Caco-2 (cell line): ENCODE results near the gene GTF2B. TPM values are rescaled to one million over a fixed set of nuclear protein-coding genes. Genes with fewer than 3 reads are reported as not detected.

Source experiments
- BruUV-seq: library from RNA; stranded (reverse); fragments of 400-500 nt; replicated peaks from 2 replicates; lab custom pipeline; 2021; lab: Mats Ljungman, UMichigan
- CTCF ChIA-PET: fragments of 300-600 bp; sonication (Branson Sonifier 250); formaldehyde crosslinking; loops from one replicate; lab custom pipeline; 2022; ENCODE audit warnings: antibody characterized with exemption; lab: Charles Lee
- POLR2A ChIA-PET: fragments of 300-600 bp; sonication (Branson Sonifier 250); formaldehyde crosslinking; loops from one replicate; lab custom pipeline; 2022; ENCODE audit warnings: antibody characterized with exemption; lab: Charles Lee
- DNase-seq, 2 experiments: peaks; one replicate each; pipeline versions ENCODE4 v3.0.0 to v3.0.0-alpha.2; 2020 to 2022
- H3K27me3 ChIP-seq: replicated peaks from 2 replicates; pipeline ENCODE4 v1.6.0; 2011; ENCODE audit warnings: low read length; ENCODE audit not compliant: control insufficient read depth, insufficient read depth
- H3K36me3 ChIP-seq: 2 replicates; pipeline ENCODE4 v1.5.1; 2011; ENCODE audit warnings: low read length; ENCODE audit not compliant: control insufficient read depth, insufficient read depth
- H3K4me1 ChIP-seq: fragments of 250-450 bp; sonication (Bioruptor Pico); 2 replicates; pipeline ENCODE4 v1.5.1; 2020; ENCODE audit warnings: mild to moderate bottlenecking
- H3K4me3 ChIP-seq: 2 replicates; pipeline ENCODE4 v1.5.1; 2011; ENCODE audit warnings: low read depth, mild to moderate bottlenecking, control low read depth, low read length
- H3K9me3 ChIP-seq: fragments of 250-450 bp; sonication (Bioruptor Pico); 2 replicates; pipeline ENCODE4 v1.5.1; 2020; ENCODE audit warnings: mild to moderate bottlenecking, moderate library complexity
- H3K27ac Mint-ChIP-seq: one replicate; pipeline ENCODE4 v1.8.0; 2022; ENCODE audit warnings: mixed read lengths; ENCODE audit not compliant: unreplicated experiment
- H3K27me3 Mint-ChIP-seq: one replicate; pipeline ENCODE4 v1.8.0; 2022; ENCODE audit warnings: mixed read lengths; ENCODE audit not compliant: insufficient read depth, unreplicated experiment
- H3K36me3 Mint-ChIP-seq: one replicate; pipeline ENCODE4 v1.8.0; 2022; ENCODE audit warnings: mild to moderate bottlenecking, mixed read lengths; ENCODE audit not compliant: insufficient read depth, unreplicated experiment
- H3K4me1 Mint-ChIP-seq: one replicate; pipeline ENCODE4 v1.8.0; 2022; ENCODE audit warnings: low read depth, mixed read lengths; ENCODE audit not compliant: unreplicated experiment
- H3K4me3 Mint-ChIP-seq: one replicate; pipeline ENCODE4 v1.8.0; 2022; ENCODE audit warnings: mild to moderate bottlenecking, moderate library complexity, mixed read lengths; ENCODE audit not compliant: unreplicated experiment
- H3K9me3 Mint-ChIP-seq: one replicate; pipeline ENCODE4 v1.8.0; 2022; ENCODE audit warnings: mixed read lengths; ENCODE audit not compliant: unreplicated experiment
- CTCF ChIP-seq, 2 experiments: fragments of 200-600 bp in 1 of 2; IDR thresholded peaks; 1 replicate in 1 of 2; 2 replicates in 1 of 2; pipeline versions ENCODE4 v1.5.1 to v1.8.0; 2011 to 2022; ENCODE audit warnings: antibody characterized with exemption in 1 of 2, control low read depth in 1 of 2, inconsistent platforms in 1 of 2, low read depth in 1 of 2, low read length in 1 of 2, mild to moderate bottlenecking in 1 of 2, moderate library complexity in 1 of 2; ENCODE audit not compliant: insufficient read depth in 1 of 2, severe bottlenecking in 1 of 2, unreplicated experiment in 1 of 2
- intact Hi-C: fragments of 100-400 bp; cut with micrococcal nuclease; formaldehyde crosslinking; loops from one replicate; pipeline ENCODE4 v1.10.0; 2022; ENCODE audit not compliant: unreplicated experiment
- total RNA-seq: library from RNA; stranded (reverse); gene quantifications from 2 replicates; pipeline ENCODE4 v1.2.3, GENCODE V29; 2022

GTF2B gene
- total RNA-seq, 1 experiment from 2014 or later, result 15.5 TPM

- Mint-ChIP-seq H3K27me3 (no peaks in the 10 kb centered on the region), H3K4me3 (no peak overlapping the region), H3K4me1 (no peaks in the 10 kb centered on the region), H3K27ac (no peak overlapping the region), H3K9me3 (no peaks in the 10 kb centered on the region), H3K36me3 (peaks cover 6% of the 10 kb centered on the region)
- no peaks in the 10 kb centered on the region for H3K27me3 ChIP-seq
- intact Hi-C loops, result no loop called here
- ChIA-PET POLR2A (no interaction called here), CTCF (no interaction called here)
- TF ChIP-seq CTCF (IDR thresholded peaks at IDR 0.05; ENCODE audit: insufficient read depth in 1 of 2, low read depth in 1 of 2, low read length in 1 of 2, severe bottlenecking in 1 of 2, unreplicated experiment in 1 of 2), result no peak
- no peak for DNase-seq
- H3K4me1 ChIP-seq, result no peaks in the 10 kb centered on the region
- BruUV-seq, result no TSS peak
- no peaks in the 10 kb centered on the region for H3K9me3 ChIP-seq
- H3K36me3 ChIP-seq, result no peaks in the 10 kb centered on the region
- H3K4me3 ChIP-seq, result no peak overlapping the region
Observed at GRCh38 chr1:88923224-88923623, 31.9 kb upstream of the GTF2B start.

GRCh38 chr1:88922214-88922613 lies 30.8 kb upstream of the GTF2B start:
- Mint-ChIP-seq H3K27me3 (no peaks in the 10 kb centered on the region), H3K36me3 (peaks cover 6% of the 10 kb centered on the region), H3K4me3 (no peak overlapping the region), H3K9me3 (no peaks in the 10 kb centered on the region), H3K4me1 (no peaks in the 10 kb centered on the region), H3K27ac (no peak overlapping the region)
- intact Hi-C loops, result no loop called here
- Histone ChIP-seq H3K27me3 (no peaks in the 10 kb centered on the region), H3K4me1 (no peaks in the 10 kb centered on the region), H3K4me3 (no peak overlapping the region), H3K36me3 (no peaks in the 10 kb centered on the region), H3K9me3 (no peaks in the 10 kb centered on the region)
- TF ChIP-seq CTCF (IDR thresholded peaks at IDR 0.05; ENCODE audit: insufficient read depth in 1 of 2, low read depth in 1 of 2, low read length in 1 of 2, severe bottlenecking in 1 of 2, unreplicated experiment in 1 of 2), result no peak
- no peak for DNase-seq
- BruUV-seq, result no TSS peak
- CTCF ChIA-PET, result no interaction called here
- POLR2A ChIA-PET, result no interaction called here

GRCh38 chr1:88920845-88921244 lies 29.5 kb upstream of the GTF2B start:
- Mint-ChIP-seq H3K4me3 (no peak overlapping the region), H3K36me3 (peaks cover 6% of the 10 kb centered on the region), H3K4me1 (no peaks in the 10 kb centered on the region), H3K9me3 (peaks cover 5% of the 10 kb centered on the region), H3K27ac (no peak overlapping the region), H3K27me3 (no peaks in the 10 kb centered on the region)
- Histone ChIP-seq H3K36me3 (no peaks in the 10 kb centered on the region), H3K4me1 (no peaks in the 10 kb centered on the region), H3K27me3 (no peaks in the 10 kb centered on the region), H3K4me3 (no peak overlapping the region), H3K9me3 (0 out of 2 replicates have a peak, but pooled peaks cover 3% of the 10 kb centered on the region)
- no TSS peak for BruUV-seq
- DNase-seq, result no peak
- CTCF ChIA-PET, result no interaction called here
- POLR2A ChIA-PET, result no interaction called here
- intact Hi-C loops, result no loop called here
- no peak for TF ChIP-seq CTCF (IDR thresholded peaks at IDR 0.05; ENCODE audit: insufficient read depth in 1 of 2, low read depth in 1 of 2, low read length in 1 of 2, severe bottlenecking in 1 of 2, unreplicated experiment in 1 of 2)
